HG03280 (cell line): ENCODE data around the gene CTSL.

Experiments used
- ATAC-seq: cut with Tn5 transposase; IDR thresholded peaks from one replicate; pipeline ENCODE4 v1.9.1; 2021; ENCODE audit warnings: mild to moderate bottlenecking, moderate library complexity; ENCODE audit not compliant: unreplicated experiment

The CTSL gene

DNA sequence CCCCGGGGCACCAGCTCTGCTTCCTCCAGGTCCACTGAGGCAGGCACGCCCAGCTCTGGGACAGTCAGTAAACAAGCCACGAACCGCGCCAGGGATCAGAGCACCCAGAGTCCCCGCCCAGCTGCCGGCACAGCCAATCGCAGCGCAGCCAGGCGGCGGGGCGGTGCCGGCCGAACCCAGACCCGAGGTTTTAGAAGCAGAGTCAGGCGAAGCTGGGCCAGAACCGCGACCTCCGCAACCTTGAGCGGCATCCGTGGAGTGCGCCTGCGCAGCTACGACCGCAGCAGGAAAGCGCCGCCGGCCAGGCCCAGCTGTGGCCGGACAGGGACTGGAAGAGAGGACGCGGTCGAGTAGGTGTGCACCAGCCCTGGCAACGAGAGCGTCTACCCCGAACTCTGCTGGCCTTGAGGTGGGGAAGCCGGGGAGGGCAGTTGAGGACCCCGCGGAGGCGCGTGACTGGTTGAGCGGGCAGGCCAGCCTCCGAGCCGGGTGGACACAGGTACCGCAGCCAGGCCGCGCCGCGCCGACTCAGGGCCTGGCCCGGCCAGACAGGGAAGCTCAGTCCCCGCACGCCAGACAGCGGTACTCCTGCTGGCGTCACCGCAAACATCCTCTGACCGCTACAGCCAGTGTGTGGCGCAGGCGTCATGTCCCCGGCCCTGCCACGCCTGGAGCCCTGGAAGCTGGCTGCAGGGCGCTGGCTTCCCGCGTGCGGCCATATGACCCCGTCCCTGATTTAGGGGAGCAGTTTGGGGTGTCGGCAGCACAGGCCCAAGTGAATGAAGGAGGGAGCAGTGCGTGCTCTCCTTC lies at the start of gene CTSL:
TSS of gene CTSL (plus strand) at position 220 of the 810 bp plus-strand sequence. CDS start 1,485 bp downstream, outside the sequence.
- no peak for ATAC-seq

GRCh38 chr9:87676976-87677775 lies 48.7 kb upstream of the CTSL start:
- ATAC-seq, result no peak

GRCh38 chr9:87677776-87678587 lies 47.9 kb upstream of the CTSL start:
- ATAC-seq, result no peak

GRCh38 chr9:87678650-87679355 lies 47.1 kb upstream of the CTSL start:
- ATAC-seq, result no peak

DNA sequence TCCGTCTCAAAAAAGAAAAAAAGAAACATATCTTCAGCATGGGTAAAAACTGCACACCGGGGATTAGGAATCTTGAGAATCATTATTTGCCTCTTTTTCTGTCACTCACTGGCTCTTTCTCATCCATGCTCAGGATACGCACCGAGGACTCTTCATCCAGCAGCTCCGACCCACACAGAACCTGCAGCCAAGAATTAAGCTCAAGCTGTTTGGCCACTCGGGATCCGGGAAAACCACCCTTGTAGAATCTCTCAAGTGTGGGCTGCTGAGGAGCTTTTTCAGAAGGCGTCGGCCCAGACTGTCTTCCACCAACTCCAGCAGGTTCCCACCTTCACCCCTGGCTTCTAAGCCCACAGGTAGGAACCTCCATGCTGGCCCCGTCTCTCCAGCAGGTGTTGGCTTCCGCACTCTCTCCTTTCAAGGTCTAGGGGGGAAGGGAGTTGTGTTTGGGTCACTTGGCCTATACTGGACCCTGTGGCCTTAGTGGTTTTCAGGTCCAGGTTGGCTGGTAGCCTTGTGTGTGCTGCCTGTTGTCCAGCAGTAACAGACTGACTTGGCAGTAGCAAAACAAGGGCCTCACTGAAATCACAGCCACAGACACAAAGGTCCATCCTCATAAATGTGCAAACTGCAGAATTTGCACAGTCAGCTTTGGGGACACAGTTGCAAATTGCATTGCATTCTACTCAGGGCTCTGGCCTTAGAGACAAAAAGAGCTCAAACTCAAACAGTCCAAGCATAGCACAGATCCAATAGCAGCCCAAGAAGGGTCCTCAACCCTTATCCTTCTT lies 44.5 kb upstream of the CTSL start:
- ATAC-seq, result no peak

DNA sequence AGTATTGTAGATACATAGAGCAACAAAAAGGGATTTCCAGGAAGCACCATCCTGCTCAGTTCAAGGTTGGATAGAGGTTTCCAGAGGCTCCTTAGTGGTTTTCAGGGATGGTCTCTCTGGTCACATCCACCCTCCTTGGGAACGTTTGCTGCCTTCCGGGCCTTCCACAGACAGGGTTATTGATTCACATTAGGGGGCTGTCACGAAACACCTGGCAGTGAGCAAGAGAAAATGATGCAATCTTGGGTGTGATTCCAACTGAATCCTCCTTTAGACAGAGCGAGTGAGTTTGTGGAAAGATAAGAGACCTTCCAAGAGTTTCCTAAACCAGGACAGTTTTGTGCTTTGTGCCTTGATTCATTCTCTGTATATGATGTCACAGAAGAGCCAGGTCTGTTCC lies 43.8 kb upstream of the CTSL start:
- no peak for ATAC-seq

- no peak for ATAC-seq
Observed at GRCh38 chr9:87682618-87683017, 43.3 kb upstream of the CTSL start.

- no peak for ATAC-seq
Observed at GRCh38 chr9:87683751-87684626, 41.9 kb upstream of the CTSL start.

DNA sequence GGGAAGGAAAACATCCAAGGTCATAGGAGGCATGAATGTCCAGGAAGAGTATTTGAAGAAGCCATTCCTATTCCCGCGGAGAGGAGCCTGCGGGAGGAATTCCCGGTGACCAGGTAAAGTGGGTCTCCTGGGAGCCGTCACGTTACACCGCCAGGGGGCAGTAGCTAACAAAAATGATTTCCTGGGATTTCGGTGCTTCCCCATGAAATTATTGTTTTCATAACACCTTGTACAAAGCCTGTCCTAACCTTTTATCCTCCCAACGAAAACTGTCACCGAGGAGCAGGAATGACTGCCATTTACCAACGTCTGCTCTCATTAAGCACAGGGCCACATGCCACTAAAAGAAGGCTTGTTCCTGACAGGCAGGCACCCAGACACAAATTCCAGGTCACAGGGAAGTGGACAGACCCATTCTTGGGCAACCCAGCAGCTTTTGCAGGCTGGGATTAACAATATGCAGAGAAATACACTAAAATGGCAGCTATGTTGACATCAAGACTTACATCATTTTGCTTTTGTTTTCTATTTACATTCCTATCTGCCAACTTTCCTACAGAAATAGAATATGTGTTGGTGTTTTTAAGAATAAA lies 41.2 kb upstream of the CTSL start:
- ATAC-seq, result no peak

DNA sequence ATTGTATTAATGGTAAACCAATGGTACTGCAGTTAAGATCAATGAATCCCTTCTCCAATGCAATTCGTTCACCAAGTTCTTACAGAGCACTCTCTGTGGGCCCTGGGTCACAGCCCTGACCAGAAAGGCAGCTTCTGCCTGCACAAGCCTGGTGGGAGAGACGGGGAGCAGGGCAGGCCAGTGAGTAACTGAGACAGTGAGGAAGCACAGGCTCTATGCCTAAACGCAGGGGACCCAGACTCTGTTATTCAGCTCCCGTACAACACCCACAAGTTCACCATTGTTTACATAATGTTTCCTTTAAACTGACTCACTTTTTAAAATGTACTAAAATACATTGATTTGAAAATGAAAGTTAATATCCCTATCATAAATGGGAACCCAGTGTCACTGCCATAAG lies 40.5 kb upstream of the CTSL start:
- ATAC-seq, result no peak

DNA sequence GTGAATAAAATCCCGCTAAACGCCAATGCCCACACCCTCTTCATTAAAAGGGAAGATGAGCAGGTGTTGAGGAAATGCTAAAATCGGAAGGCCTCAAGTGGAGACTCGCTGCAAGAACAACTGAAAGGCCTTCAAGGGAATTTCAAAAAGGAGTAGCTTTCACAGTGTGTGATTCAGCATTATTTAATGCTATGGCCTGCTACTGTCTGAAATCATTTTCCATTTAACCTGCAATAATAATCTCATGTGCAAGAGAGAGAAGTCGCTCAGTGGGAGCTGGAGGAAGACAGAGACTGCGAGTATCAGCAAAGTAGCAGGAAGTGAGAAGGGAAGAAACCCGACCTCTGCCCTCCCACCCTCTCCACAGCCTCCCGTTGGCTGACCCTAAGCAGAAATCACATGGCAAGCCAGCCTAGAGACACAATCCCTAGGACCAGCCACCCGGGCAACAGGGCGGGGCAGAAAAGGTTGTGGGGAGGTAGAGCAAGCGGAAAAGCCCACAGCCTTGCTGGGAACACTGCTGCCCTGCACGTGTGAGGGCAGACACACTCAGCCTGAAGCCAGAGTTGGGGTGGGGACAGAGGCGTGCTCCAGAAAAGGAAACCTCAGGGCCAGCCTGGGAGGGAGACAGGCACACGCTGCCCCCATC lies 39.9 kb upstream of the CTSL start:
- ATAC-seq, result no peak

GRCh38 chr9:87686520-87687090 lies 39.3 kb upstream of the CTSL start:
- no peak for ATAC-seq

- no peak for ATAC-seq
Observed at GRCh38 chr9:87687207-87687606, 38.7 kb upstream of the CTSL start.

DNA sequence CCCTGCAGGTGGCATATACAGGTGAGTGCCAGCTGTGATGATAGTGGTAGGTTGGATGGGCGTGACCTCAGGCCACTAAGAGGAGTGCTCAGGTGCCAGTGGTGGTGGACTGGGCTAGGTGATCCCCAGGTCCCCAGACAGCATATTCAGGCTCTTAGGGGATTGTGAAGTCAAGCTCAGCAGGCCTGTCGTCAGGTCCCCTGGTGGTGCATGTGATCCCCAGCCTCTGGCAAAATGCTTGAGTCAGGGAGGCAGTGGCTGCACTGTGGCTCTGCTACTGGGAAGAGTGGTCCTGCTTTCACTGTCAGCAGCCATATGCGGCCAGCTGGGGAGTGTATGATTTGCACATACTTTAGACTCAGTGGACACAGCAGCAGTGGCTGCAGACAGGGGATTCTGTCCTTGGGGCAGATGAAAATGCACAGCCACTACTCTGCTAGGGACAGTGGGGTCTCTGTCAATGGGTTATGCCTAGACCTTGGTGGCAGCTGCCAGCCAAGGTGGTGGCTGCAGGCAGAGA lies 31.6 kb upstream of the CTSL start:
- no peak for ATAC-seq

DNA sequence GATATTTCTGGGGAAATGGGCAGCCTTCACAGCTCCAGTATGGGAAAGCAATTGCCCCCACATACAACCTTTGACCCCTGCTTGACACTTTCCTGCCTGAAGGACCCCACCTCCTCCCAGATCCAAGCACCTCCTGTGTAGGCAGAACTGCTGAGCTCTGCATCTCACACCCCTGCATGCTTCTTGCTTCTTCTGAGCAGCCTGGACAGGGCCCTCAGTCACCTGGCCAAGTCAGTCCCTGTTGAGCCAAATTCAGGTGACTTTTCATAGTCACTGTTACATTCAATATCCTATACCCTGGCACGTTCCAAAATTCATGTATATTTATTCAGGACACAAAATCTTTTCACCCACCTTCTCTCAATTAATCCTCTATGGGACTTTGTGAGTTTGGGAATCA lies 30.4 kb upstream of the CTSL start:
- ATAC-seq, result no peak

DNA sequence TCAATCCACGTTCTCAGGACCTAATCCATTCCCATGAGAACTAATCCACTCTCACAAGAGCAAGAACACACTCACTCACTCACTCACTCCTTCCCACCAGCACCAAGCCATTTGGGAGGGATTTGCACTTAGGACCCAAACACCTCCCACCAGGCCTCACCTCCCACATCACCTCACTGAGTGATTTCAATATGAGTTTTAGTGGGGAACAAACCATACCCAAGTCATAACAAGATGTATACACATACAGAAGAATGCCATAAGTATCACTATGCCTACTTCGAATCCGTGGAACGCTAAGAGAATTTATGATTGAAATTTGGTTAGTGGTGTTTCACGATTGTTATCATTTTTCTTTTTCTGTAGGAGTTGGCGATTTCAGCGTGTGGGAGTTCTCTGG lies 29.3 kb upstream of the CTSL start:
- no peak for ATAC-seq

DNA sequence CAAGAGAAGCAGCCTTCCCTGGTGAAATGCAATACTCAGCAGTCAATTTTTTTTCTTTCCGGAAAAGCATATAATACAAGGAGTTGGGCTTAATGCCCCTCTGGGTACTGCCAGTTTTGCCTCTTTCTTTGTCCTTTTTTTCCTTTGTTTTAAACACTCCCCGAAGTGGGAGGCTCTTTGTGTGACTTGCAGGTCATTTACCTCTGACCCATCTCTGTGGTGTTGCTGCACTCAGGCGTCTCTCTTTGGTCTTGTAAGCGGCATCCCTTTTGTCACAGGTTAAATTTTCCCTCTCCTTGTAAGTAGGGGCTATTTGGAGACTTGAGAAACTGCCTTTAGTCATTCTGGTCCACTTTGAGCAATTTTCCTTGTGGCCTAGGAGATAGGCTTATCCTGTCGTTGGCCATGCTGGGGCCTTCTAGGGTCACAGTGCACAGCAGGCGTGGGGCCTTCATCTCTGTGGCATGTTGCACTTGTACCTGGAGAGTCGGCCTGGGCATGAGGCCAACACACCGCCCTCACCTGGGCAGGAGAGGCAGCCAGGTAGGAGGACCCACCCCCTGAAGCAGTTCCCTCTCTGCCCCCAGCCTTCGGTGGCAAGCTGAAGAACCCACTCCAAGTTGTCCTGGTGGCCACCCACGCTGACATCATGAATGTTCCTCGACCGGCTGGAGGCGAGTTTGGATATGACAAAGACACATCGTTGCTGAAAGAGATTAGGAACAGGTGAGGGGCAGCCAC lies 27.7 kb upstream of the CTSL start:
- no peak for ATAC-seq
